Endothelial cell of umbilical vein (primary cell): ENCODE measurements around the gene ELMO1. TPM values are rescaled to one million over a fixed set of nuclear protein-coding genes. Genes with fewer than 3 reads are reported as not detected.

Experiments
- BruUV-seq: library from RNA; stranded (reverse); fragments of 400-500 nt; replicated peaks from 2 replicates; lab custom pipeline; 2021; lab: Mats Ljungman, UMichigan
- CTCF ChIA-PET: fragments of 300-600, 350-600 bp; sonication (Branson Sonifier 250); formaldehyde crosslinking; loops from one replicate; lab custom pipeline; 2021; ENCODE audit warnings: antibody characterized with exemption, inconsistent platforms; lab: Charles Lee
- POLR2A ChIA-PET: fragments of 300-600, 350-600 bp; sonication (Branson Sonifier 250); formaldehyde crosslinking; loops from one replicate; lab custom pipeline; 2021; ENCODE audit warnings: antibody characterized with exemption, inconsistent platforms; lab: Charles Lee
- DNase-seq: peaks from one replicate; pipeline ENCODE4 v3.0.0-alpha.2; 2011; ENCODE audit warnings: low read depth, low spot score
- FAIRE-seq: peaks from 2 replicates; lab custom pipeline; 2011; peaks lifted over from hg19 to GRCh38; lab: Jason Lieb, UNC
- H2AFZ ChIP-seq: 2 replicates; pipeline ENCODE4 v1.6.0; 2012; ENCODE audit warnings: low read depth, low read length, control low read depth, inconsistent platforms
- H3K27ac ChIP-seq: 2 replicates; pipeline ENCODE4 v1.5.1; 2011; ENCODE audit warnings: low read depth, mild to moderate bottlenecking, control low read depth, low read length, moderate library complexity; ENCODE audit not compliant: insufficient read depth
- H3K27me3 ChIP-seq, 2 experiments: 2 replicates each; pipeline versions ENCODE4 v1.6.0 to v1.6.1; 2011; ENCODE audit warnings: low read length in 2 of 2, mixed read lengths in 1 of 2; ENCODE audit not compliant: control insufficient read depth in 2 of 2, insufficient read depth in 2 of 2
- H3K36me3 ChIP-seq, 2 experiments: 2 replicates in 1 of 2; 3 replicates in 1 of 2; pipeline ENCODE4 v1.5.1; 2011; ENCODE audit warnings: low read length in 2 of 2, mild to moderate bottlenecking in 1 of 2, moderate library complexity in 1 of 2; ENCODE audit not compliant: control insufficient read depth in 2 of 2, insufficient read depth in 2 of 2; ENCODE audit errors: extremely low read depth in 1 of 2
- H3K4me1 ChIP-seq: 3 replicates; pipeline ENCODE4 v1.5.1; 2011; ENCODE audit warnings: mild to moderate bottlenecking, low read length; ENCODE audit not compliant: control insufficient read depth, insufficient read depth; ENCODE audit errors: extremely low read depth
- H3K4me2 ChIP-seq: 2 replicates; pipeline ENCODE4 v1.6.1; 2011; ENCODE audit warnings: low read length, control low read depth, mixed read lengths; ENCODE audit not compliant: insufficient read depth
- H3K4me3 ChIP-seq, 3 experiments: fragments of 200-600 bp in 1 of 3; sonication (generic), shearing (Covaris generic) in 1 of 3; replicated peaks in 1 of 3; 2 replicates each; pipeline ENCODE4 v1.5.1; 2011 to 2016; ENCODE audit warnings: control low read depth in 3 of 3, low read length in 3 of 3, mild to moderate bottlenecking in 2 of 3, inconsistent platforms in 1 of 3, low read depth in 1 of 3, moderate library complexity in 1 of 3; ENCODE audit not compliant: insufficient read depth in 1 of 3
- H3K79me2 ChIP-seq: 2 replicates; pipeline ENCODE4 v1.6.0; 2012; ENCODE audit warnings: low read length, inconsistent platforms; ENCODE audit not compliant: control insufficient read depth, insufficient read depth
- H3K9ac ChIP-seq: replicated peaks from 2 replicates; pipeline ENCODE3; 2011; ENCODE audit warnings: low read length, control low read depth; ENCODE audit not compliant: insufficient read depth; ENCODE audit errors: extremely low read depth
- H3K9me1 ChIP-seq: replicated peaks from 3 replicates; pipeline ENCODE4 v1.6.0; 2011; ENCODE audit warnings: mild to moderate bottlenecking, low read length; ENCODE audit not compliant: control insufficient read depth, insufficient read depth; ENCODE audit errors: extremely low read depth
- H3K9me3 ChIP-seq: replicated peaks from 2 replicates; pipeline ENCODE4 v1.5.1; 2012; ENCODE audit warnings: low read length, inconsistent platforms; ENCODE audit not compliant: control insufficient read depth, insufficient read depth
- H4K20me1 ChIP-seq: replicated peaks from 2 replicates; pipeline ENCODE3; 2011; ENCODE audit warnings: mild to moderate bottlenecking, low read length; ENCODE audit not compliant: control insufficient read depth, insufficient read depth; ENCODE audit errors: extremely low read depth
- EZH2 ChIP-seq: IDR thresholded peaks from 2 replicates; pipeline ENCODE4 v1.6.1; 2012; ENCODE audit warnings: borderline replicate concordance, low read depth, mild to moderate bottlenecking, moderate library complexity, low read length, inconsistent platforms; ENCODE audit not compliant: severe bottlenecking
- FOS ChIP-seq: IDR thresholded peaks from 2 replicates; pipeline ENCODE4 v1.6.1; 2011; ENCODE audit warnings: mild to moderate bottlenecking, low read length, moderate library complexity, borderline replicate concordance; ENCODE audit not compliant: insufficient read depth
- GATA2 ChIP-seq: IDR thresholded peaks from 2 replicates; pipeline ENCODE4 v1.7.0; 2011; ENCODE audit warnings: low read depth, mild to moderate bottlenecking, moderate library complexity, mixed read lengths, low read length; ENCODE audit not compliant: insufficient read length, insufficient read depth
- JUN ChIP-seq: IDR thresholded peaks from 2 replicates; pipeline ENCODE4 v1.6.1; 2011; ENCODE audit warnings: borderline replicate concordance, low read depth; ENCODE audit not compliant: insufficient read length, insufficient read depth
- MYC ChIP-seq: IDR thresholded peaks from one replicate; pipeline ENCODE4 v1.6.1; 2011; ENCODE audit warnings: mild to moderate bottlenecking, low read depth, low read length
- POLR2A ChIP-seq: IDR thresholded peaks from 2 replicates; pipeline ENCODE4 v1.6.1; 2012; ENCODE audit warnings: low read depth, mild to moderate bottlenecking, control low read depth, low read length
- POLR2AphosphoS5 ChIP-seq: IDR thresholded peaks from 2 replicates; pipeline ENCODE4 v1.6.1; 2012; ENCODE audit warnings: low read depth, mild to moderate bottlenecking, control low read depth, low read length, moderate library complexity; ENCODE audit not compliant: insufficient read depth
- dilution Hi-C: fragments of 300-500 bp; cut with MboI; formaldehyde crosslinking; loops from one replicate; pipeline ENCODE4 v1.15.0; 2019; ENCODE audit warnings: low sequenced_read_pairs; ENCODE audit not compliant: extremely low pct_ligation_motif_present
- intact Hi-C: fragments of 100-400 bp; cut with micrococcal nuclease; formaldehyde crosslinking; loops from one replicate; pipeline ENCODE4 v1.10.0; 2022
- polyA plus RNA-seq, 4 experiments: library from polyadenylated mRNA; depleted of rRNA in 3 of 4; stranded (reverse) in 3 of 4; unstranded in 1 of 4; fragments of >200 nt; gene quantifications; 2 replicates each; pipeline versions ENCODE4 v1.2.1 to v1.2.3, GENCODE V29; 2011 to 2012; ENCODE audit warnings: missing spikeins in 1 of 4
- total RNA-seq: library from RNA; stranded (reverse); gene quantifications from 2 replicates; pipeline ENCODE4 v1.2.3, GENCODE V29; 2021
- TF ChIP-seq, protein P1 (sequence below), 2 donors: IDR thresholded peaks; 1 replicate in 1 of 2; 2 replicates in 1 of 2; pipeline ENCODE4 v1.5.1; 2011; ENCODE audit warnings: low read length in 2 of 2, mild to moderate bottlenecking in 2 of 2, moderate library complexity in 2 of 2, control low read depth in 1 of 2, inconsistent platforms in 1 of 2, low read depth in 1 of 2; ENCODE audit not compliant: insufficient read depth in 1 of 2; ENCODE audit errors: extremely low read depth in 1 of 2

The ELMO1 gene
- total and polyA plus RNA-seq, 2 donors (not counting 3 experiments of a cell fraction or from before 2014, with no cell fraction given), result 17.0 to 30.6 TPM

DNA sequence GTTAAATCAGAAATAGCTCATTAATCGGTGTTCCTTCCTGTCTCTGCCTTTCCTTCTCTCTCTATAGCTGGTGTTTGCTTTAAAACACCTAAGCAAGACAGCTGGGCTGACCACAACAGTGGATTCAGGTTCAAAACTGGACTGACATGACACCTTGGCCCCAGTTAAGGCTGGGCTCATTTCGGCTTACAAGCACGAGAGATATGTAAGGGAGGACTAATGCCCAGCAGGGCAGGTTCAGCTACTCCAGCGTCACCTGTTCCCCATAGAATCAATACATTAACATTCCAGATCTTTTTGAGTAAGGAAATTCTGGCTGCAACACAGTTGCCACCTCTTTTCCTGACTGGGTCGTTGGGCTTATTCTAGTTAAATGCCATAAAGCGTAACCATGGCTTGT, 401.4 kb downstream of the ELMO1 start:
- Histone ChIP-seq H3K27me3 (no peaks in the 10 kb centered on the region), H3K79me2 (no peaks in the 10 kb centered on the region), H3K4me1 (peaks cover 11% of the 10 kb centered on the region), H3K9ac (no peak overlapping the region), H3K36me3 (no peaks in the 10 kb centered on the region), H3K9me3 (no peaks in the 10 kb centered on the region), H3K4me2 (no peak overlapping the region), H3K27ac (no peak overlapping the region), H3K9me1 (no peaks in the 10 kb centered on the region), H2AFZ (no peak overlapping the region), H3K4me3 (no peak overlapping the region), H4K20me1 (no peaks in the 10 kb centered on the region)
- CTCF ChIA-PET, result interaction anchor here (1.3 kb wide), 1 partner anchor 27 kb away, joined by 3 read pairs; no protein-coding TSS in a partner anchor
- BruUV-seq, result no TSS peak
- no peak for FAIRE-seq
- intact Hi-C loops (no loop called here), dilution Hi-C loops (no loop called here)
- no peak for TF ChIP-seq EZH2
- TF ChIP-seq GATA2, result no peak
- TF ChIP-seq, protein P1, sequence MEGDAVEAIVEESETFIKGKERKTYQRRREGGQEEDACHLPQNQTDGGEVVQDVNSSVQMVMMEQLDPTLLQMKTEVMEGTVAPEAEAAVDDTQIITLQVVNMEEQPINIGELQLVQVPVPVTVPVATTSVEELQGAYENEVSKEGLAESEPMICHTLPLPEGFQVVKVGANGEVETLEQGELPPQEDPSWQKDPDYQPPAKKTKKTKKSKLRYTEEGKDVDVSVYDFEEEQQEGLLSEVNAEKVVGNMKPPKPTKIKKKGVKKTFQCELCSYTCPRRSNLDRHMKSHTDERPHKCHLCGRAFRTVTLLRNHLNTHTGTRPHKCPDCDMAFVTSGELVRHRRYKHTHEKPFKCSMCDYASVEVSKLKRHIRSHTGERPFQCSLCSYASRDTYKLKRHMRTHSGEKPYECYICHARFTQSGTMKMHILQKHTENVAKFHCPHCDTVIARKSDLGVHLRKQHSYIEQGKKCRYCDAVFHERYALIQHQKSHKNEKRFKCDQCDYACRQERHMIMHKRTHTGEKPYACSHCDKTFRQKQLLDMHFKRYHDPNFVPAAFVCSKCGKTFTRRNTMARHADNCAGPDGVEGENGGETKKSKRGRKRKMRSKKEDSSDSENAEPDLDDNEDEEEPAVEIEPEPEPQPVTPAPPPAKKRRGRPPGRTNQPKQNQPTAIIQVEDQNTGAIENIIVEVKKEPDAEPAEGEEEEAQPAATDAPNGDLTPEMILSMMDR (IDR thresholded peaks at IDR 0.05; ENCODE audit: extremely low read depth in 1 of 2, insufficient read depth in 1 of 2, low read depth in 1 of 2, low read length in 2 of 2), result no peak
- TF ChIP-seq MYC, result no peak
- TF ChIP-seq POLR2AphosphoS5, result no peak
- no peak for TF ChIP-seq FOS
- no peak for TF ChIP-seq JUN
- TF ChIP-seq POLR2A, result no peak
- POLR2A ChIA-PET, result no interaction called here
- no peak for DNase-seq
